HepG2 (cell line): Measurements from ENCODE around the gene ADM5. TPM values are rescaled to one million over a fixed set of nuclear protein-coding genes. Genes with fewer than 3 reads are reported as not detected.

Experiments used
- ELF4 ChIP-seq: sonication (generic); formaldehyde crosslinking; IDR thresholded peaks from 2 replicates; pipeline ENCODE4 v1.5.0; 2020; ENCODE audit warnings: missing genetic modification reagents, mild to moderate bottlenecking, moderate library complexity, borderline replicate concordance
- FOSL1 ChIP-seq: sonication (generic); formaldehyde crosslinking; IDR thresholded peaks from 2 replicates; pipeline ENCODE4 v1.9.0; 2021; ENCODE audit warnings: missing genetic modification reagents, borderline replicate concordance
- HOXA5 ChIP-seq: sonication (generic); formaldehyde crosslinking; IDR thresholded peaks from 2 replicates; pipeline ENCODE4 v1.4.0; 2020; ENCODE audit warnings: missing genetic modification reagents
- JARID2 ChIP-seq: sonication (generic); formaldehyde crosslinking; IDR thresholded peaks from 2 replicates; pipeline ENCODE4 v1.8.1; 2023; ENCODE audit warnings: missing genetic modification reagents, inconsistent platforms; ENCODE audit not compliant: insufficient replicate concordance
- KMT2A ChIP-seq: sonication (generic); formaldehyde crosslinking; IDR thresholded peaks from 2 replicates; pipeline ENCODE4 v1.4.0; 2020; ENCODE audit warnings: missing genetic modification reagents
- LCORL ChIP-seq, 2 experiments: fragments of 450-650 bp in 1 of 2; sonication (generic) in 1 of 2; formaldehyde crosslinking in 1 of 2; IDR thresholded peaks; 2 replicates each; pipeline versions ENCODE4 v1.5.0 to v1.6.1; 2017 to 2020; ENCODE audit warnings: antibody characterized with exemption in 1 of 2, missing genetic modification reagents in 1 of 2
- MEF2D ChIP-seq: sonication (generic); formaldehyde crosslinking; IDR thresholded peaks from 2 replicates; pipeline ENCODE4 v1.5.1; 2020; ENCODE audit warnings: mild to moderate bottlenecking, missing genetic modification reagents
- NR2C2 ChIP-seq: sonication (generic); formaldehyde crosslinking; IDR thresholded peaks from 2 replicates; pipeline ENCODE4 v1.4.0; 2020; ENCODE audit warnings: missing genetic modification reagents, mild to moderate bottlenecking, moderate library complexity, borderline replicate concordance
- PAF1 ChIP-seq: IDR thresholded peaks from 2 replicates; pipeline ENCODE4 v1.6.1; 2016; ENCODE audit warnings: missing genetic modification reagents, missing compliant biosample characterization
- POLR2AphosphoS2 ChIP-seq: IDR thresholded peaks from 2 replicates; pipeline ENCODE4 v1.6.1; 2011; ENCODE audit warnings: low read depth, low read length, improper control_type of control experiment
- PPARG ChIP-seq: conservative IDR thresholded peaks from 2 replicates; pipeline ENCODE4 v1.6.1; 2016; ENCODE audit warnings: missing biosample characterization, missing genetic modification reagents
- REL ChIP-seq: sonication (generic); formaldehyde crosslinking; conservative IDR thresholded peaks from 2 replicates; pipeline ENCODE4 v1.8.0; 2022; ENCODE audit warnings: mild to moderate bottlenecking, missing genetic modification reagents, moderate library complexity
- SRSF9 ChIP-seq: fragments of 200-400 bp; formaldehyde crosslinking; IDR thresholded peaks from 2 replicates; pipeline ENCODE4 v1.6.1; 2018; ENCODE audit warnings: borderline replicate concordance, mild to moderate bottlenecking, low read depth, low read length; ENCODE audit not compliant: insufficient read depth, poor library complexity, severe bottlenecking
- SUZ12 ChIP-seq: fragments of 150-350 bp; IDR thresholded peaks from 2 replicates; pipeline ENCODE4 v1.6.1; 2014; ENCODE audit warnings: low read depth, low read length
- U2AF1 ChIP-seq: fragments of 200-400 bp; formaldehyde crosslinking; optimal IDR thresholded peaks from 2 replicates; pipeline ENCODE3; 2017; ENCODE audit warnings: mild to moderate bottlenecking, low read depth, low read length
- XBP1 ChIP-seq: sonication (generic); formaldehyde crosslinking; IDR thresholded peaks from 2 replicates; pipeline ENCODE4 v1.5.0; 2020; ENCODE audit warnings: missing genetic modification reagents
- ZFP41 ChIP-seq: sonication (generic); formaldehyde crosslinking; IDR thresholded peaks from 2 replicates; pipeline ENCODE4 v1.4.0; 2020; ENCODE audit warnings: mild to moderate bottlenecking, missing genetic modification reagents, borderline replicate concordance
- ZNF264 ChIP-seq: sonication (generic); formaldehyde crosslinking; IDR thresholded peaks from 2 replicates; pipeline ENCODE4 v1.4.0; 2020; ENCODE audit warnings: missing genetic modification reagents
- ZNF333 ChIP-seq: sonication (generic); formaldehyde crosslinking; IDR thresholded peaks from 2 replicates; pipeline ENCODE4 v1.4.0; 2020; ENCODE audit warnings: mild to moderate bottlenecking, missing genetic modification reagents, borderline replicate concordance
- polyA plus RNA-seq, 8 experiments: library from polyadenylated mRNA; depleted of rRNA in 3 of 8; stranded (reverse) in 7 of 8; unstranded in 1 of 8; fragments of >200 nt; fragmentation: Illumina TruSeq in 4 of 8; extraction: Trizol in 4 of 8; gene quantifications; 2 replicates each; pipeline versions ENCODE4 v1.2.1 to v1.2.3, GENCODE V29; 2011 to 2016; ENCODE audit warnings: low read depth in 4 of 8, missing spikeins in 1 of 8, mixed read lengths in 1 of 8; ENCODE audit not compliant: insufficient read depth in 1 of 8
- total RNA-seq, 5 experiments: library from RNA; depleted of rRNA; stranded (reverse); fragments of >200 nt; fragmentation: Illumina TruSeq; extraction: Trizol; gene quantifications; 2 replicates each; pipeline ENCODE4 v1.2.3, GENCODE V29; 2016; ENCODE audit warnings: low read depth in 1 of 5
- TF ChIP-seq, protein P1 (sequence below): IDR thresholded peaks from 2 replicates; pipeline ENCODE4 v1.6.1; 2016; ENCODE audit warnings: missing compliant biosample characterization, missing genetic modification reagents, borderline replicate concordance
- TF ChIP-seq, protein P2 (sequence below): sonication (generic); formaldehyde crosslinking; IDR thresholded peaks from 2 replicates; pipeline ENCODE4 v1.8.0; 2022; ENCODE audit warnings: mild to moderate bottlenecking, missing genetic modification reagents, moderate library complexity
- TF ChIP-seq, protein P3 (sequence below): fragments of 450-650 bp; IDR thresholded peaks from 2 replicates; pipeline ENCODE4 v1.6.1; 2016
- TF ChIP-seq, protein P4 (sequence below): IDR thresholded peaks from 2 replicates; pipeline ENCODE4 v1.6.1; 2018; ENCODE audit warnings: missing genetic modification reagents

Gene ADM5
- total and polyA plus RNA-seq, 2 of the 13 experiments (the other 11 are each of a cell fraction or from before 2014, with no cell fraction given): 2.7 to 4.1 TPM

DNA sequence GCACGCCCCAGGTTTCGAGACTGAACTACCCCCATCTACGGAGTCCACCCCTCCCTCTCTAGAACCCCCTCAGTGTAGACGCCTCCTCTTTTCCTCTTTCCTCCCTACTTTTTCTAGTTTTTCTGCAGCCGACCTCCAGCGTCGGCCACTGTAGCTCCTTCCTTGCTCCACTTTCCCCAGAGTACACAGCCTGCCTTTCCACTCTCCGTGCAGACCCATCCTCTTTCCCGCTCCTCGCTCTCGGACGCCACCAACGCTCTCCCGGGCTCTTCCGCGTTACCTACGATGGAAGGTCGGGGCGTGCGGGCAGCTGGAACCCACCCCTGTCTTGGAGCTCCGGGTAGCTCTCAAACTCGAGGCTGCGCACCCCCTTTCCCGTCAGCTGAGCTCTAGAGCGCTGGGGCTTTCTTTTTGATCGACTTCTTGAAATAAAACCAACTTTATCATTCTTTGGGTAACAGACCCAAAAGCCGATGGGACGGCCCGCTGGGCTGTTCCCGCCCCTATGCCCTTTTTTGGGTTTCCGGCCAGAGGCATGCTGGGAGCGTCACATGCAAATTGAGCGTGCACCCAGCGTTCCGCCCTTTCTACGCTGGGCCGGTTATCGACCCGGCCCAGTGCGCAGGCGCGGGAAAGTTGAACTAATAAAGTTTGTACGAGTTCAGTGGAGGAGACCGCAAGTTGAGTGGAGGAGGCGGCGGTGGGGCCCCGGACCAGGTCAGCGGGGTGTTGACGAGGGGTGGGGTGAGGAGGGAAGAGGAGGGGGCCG is 23.9 kb upstream of the ADM5 start, which contains the start of the genes BCL2L12 and IRF3 (continued):
- no peak for TF ChIP-seq REL (CRISPR knock-in tag)
- 0 out of 2 replicates have a peak, but pooled peaks have one; percentile 13 for TF ChIP-seq HOXA5 (CRISPR knock-in tag)
- no peak for TF ChIP-seq POLR2AphosphoS2
- 0 out of 2 replicates have a peak, but pooled peaks have one; percentile 29 for TF ChIP-seq PPARG
- TF ChIP-seq NR2C2: peak; percentile 71
- TF ChIP-seq PAF1 (CRISPR knock-in tag): no peak
- TF ChIP-seq SRSF9: no peak
- TF ChIP-seq, protein P1, sequence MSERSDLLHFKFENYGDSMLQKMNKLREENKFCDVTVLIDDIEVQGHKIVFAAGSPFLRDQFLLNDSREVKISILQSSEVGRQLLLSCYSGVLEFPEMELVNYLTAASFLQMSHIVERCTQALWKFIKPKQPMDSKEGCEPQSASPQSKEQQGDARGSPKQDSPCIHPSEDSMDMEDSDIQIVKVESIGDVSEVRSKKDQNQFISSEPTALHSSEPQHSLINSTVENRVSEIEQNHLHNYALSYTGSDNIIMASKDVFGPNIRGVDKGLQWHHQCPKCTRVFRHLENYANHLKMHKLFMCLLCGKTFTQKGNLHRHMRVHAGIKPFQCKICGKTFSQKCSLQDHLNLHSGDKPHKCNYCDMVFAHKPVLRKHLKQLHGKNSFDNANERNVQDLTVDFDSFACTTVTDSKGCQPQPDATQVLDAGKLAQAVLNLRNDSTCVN (CRISPR knock-in tag): no peak; the same call in 1 of the 2 replicates
- TF ChIP-seq, protein P2, sequence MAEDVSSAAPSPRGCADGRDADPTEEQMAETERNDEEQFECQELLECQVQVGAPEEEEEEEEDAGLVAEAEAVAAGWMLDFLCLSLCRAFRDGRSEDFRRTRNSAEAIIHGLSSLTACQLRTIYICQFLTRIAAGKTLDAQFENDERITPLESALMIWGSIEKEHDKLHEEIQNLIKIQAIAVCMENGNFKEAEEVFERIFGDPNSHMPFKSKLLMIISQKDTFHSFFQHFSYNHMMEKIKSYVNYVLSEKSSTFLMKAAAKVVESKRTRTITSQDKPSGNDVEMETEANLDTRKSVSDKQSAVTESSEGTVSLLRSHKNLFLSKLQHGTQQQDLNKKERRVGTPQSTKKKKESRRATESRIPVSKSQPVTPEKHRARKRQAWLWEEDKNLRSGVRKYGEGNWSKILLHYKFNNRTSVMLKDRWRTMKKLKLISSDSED (CRISPR knock-in tag): no peak
- no peak for TF ChIP-seq LCORL (IDR thresholded peaks at IDR 0.05)
- 0 out of 2 replicates have a peak, but pooled peaks have one; percentile 67 for TF ChIP-seq LCORL (CRISPR knock-in tag; IDR thresholded peaks at IDR 0.05)
- TF ChIP-seq, protein P3, sequence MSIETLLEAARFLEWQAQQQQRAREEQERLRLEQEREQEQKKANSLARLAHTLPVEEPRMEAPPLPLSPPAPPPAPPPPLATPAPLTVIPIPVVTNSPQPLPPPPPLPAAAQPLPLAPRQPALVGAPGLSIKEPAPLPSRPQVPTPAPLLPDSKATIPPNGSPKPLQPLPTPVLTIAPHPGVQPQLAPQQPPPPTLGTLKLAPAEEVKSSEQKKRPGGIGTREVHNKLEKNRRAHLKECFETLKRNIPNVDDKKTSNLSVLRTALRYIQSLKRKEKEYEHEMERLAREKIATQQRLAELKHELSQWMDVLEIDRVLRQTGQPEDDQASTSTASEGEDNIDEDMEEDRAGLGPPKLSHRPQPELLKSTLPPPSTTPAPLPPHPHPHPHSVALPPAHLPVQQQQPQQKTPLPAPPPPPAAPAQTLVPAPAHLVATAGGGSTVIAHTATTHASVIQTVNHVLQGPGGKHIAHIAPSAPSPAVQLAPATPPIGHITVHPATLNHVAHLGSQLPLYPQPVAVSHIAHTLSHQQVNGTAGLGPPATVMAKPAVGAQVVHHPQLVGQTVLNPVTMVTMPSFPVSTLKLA: 0 out of 2 replicates have a peak, but pooled peaks have one; percentile 11
- no peak for TF ChIP-seq FOSL1 (CRISPR knock-in tag)
- TF ChIP-seq ELF4 (CRISPR knock-in tag): 0 out of 2 replicates have a peak, but pooled peaks have one; percentile 62
- no peak for TF ChIP-seq XBP1 (CRISPR knock-in tag)
- TF ChIP-seq MEF2D (CRISPR knock-in tag): peak; percentile 73
- TF ChIP-seq ZNF333: no peak
- TF ChIP-seq ZFP41 (CRISPR knock-in tag): no peak
- TF ChIP-seq KMT2A (CRISPR knock-in tag): no peak
- TF ChIP-seq, protein P4, sequence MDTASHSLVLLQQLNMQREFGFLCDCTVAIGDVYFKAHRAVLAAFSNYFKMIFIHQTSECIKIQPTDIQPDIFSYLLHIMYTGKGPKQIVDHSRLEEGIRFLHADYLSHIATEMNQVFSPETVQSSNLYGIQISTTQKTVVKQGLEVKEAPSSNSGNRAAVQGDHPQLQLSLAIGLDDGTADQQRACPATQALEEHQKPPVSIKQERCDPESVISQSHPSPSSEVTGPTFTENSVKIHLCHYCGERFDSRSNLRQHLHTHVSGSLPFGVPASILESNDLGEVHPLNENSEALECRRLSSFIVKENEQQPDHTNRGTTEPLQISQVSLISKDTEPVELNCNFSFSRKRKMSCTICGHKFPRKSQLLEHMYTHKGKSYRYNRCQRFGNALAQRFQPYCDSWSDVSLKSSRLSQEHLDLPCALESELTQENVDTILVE (CRISPR knock-in tag): no peak
- peak; percentile 73; the same call in 1 of the 2 replicates for TF ChIP-seq ZNF264 (CRISPR knock-in tag)
- no peak for TF ChIP-seq U2AF1
- TF ChIP-seq SUZ12: peak; percentile 54
- TF ChIP-seq JARID2: no peak
